HCT116 (cell line): ENCODE measurements around the gene HVCN1. TPM values are rescaled to one million over a fixed set of nuclear protein-coding genes. Genes with fewer than 3 reads are reported as not detected.

Source experiments
- ATAC-seq: fragments of 200-7000 bp; cut with Tn5 transposase; 2 replicates; pipeline ENCODE4 v1.9.1; 2020; ENCODE audit warnings: mild to moderate bottlenecking, moderate library complexity
- BruUV-seq: library from RNA; stranded (reverse); fragments of 400-500 nt; replicated peaks from 2 replicates; lab custom pipeline; 2021; lab: Mats Ljungman, UMichigan
- CTCF ChIA-PET: fragments of 300-600 bp; sonication (Branson Sonifier 250); formaldehyde crosslinking; loops from one replicate; lab custom pipeline; 2021; ENCODE audit warnings: antibody characterized with exemption; lab: Charles Lee
- POLR2A ChIA-PET: fragments of 300-600, 350-600 bp; sonication (Branson Sonifier 250); formaldehyde crosslinking; loops from one replicate; lab custom pipeline; 2021; ENCODE audit warnings: antibody characterized with exemption; lab: Charles Lee
- RAD21 ChIA-PET, 2 experiments: fragments of 300-600 bp; sonication (Branson Sonifier 250); formaldehyde crosslinking; loops; one replicate each; lab custom pipeline; 2023; ENCODE audit warnings: low total read pairs in 2 of 2; ENCODE audit not compliant: uncharacterized antibody in 2 of 2, unreplicated experiment in 2 of 2, low non-redundant PET in 1 of 2; lab: Charles Lee
- DNase-seq: peaks from one replicate; pipeline ENCODE4 v3.0.0-alpha.2; 2010; ENCODE audit warnings: low read depth, low spot score
- H2AFZ ChIP-seq: fragments of 200-600 bp; shearing (Covaris generic), sonication (generic); 2 replicates; pipeline ENCODE4 v1.6.1; 2017; ENCODE audit warnings: low read depth, mixed run types, mixed read lengths, antibody characterized with exemption, low read length; ENCODE audit not compliant: poor library complexity, severe bottlenecking
- H3K27ac ChIP-seq: 2 replicates; pipeline ENCODE4 v1.5.1; 2012; ENCODE audit warnings: low read depth, low read length
- H3K27me3 ChIP-seq: fragments of 200-600 bp; sonication (generic); 2 replicates; pipeline ENCODE4 v1.6.1; 2016; ENCODE audit warnings: mixed run types, low read length, mixed read lengths; ENCODE audit not compliant: insufficient read depth
- H3K36me3 ChIP-seq, 2 experiments: fragments of 200-500 bp in 1 of 2; fragments of 200-600 bp in 1 of 2; sonication (Bioruptor generic) in 1 of 2; sonication (generic) in 1 of 2; 2 replicates each; pipeline versions ENCODE4 v1.5.1 to v1.6.1; 2014 to 2016; ENCODE audit warnings: low read length in 2 of 2, inconsistent platforms in 1 of 2, mixed read lengths in 1 of 2, mixed run types in 1 of 2; ENCODE audit not compliant: insufficient read depth in 2 of 2, control insufficient read depth in 1 of 2
- H3K4me1 ChIP-seq, 2 experiments: fragments of 200-600 bp in 1 of 2; sonication (generic) in 1 of 2; 2 replicates each; pipeline versions ENCODE4 v1.5.1 to v1.6.1; 2012 to 2017; ENCODE audit warnings: low read length in 2 of 2, inconsistent platforms in 1 of 2, mild to moderate bottlenecking in 1 of 2, mixed read lengths in 1 of 2, mixed run types in 1 of 2, moderate library complexity in 1 of 2; ENCODE audit not compliant: insufficient read depth in 2 of 2, control insufficient read depth in 1 of 2
- H3K4me2 ChIP-seq: fragments of 200-600 bp; sonication (generic); 2 replicates; pipeline ENCODE4 v1.6.1; 2017; ENCODE audit warnings: mixed run types, low read length, mixed read lengths
- H3K4me3 ChIP-seq, 2 experiments: fragments of 200-600 bp in 1 of 2; sonication (generic) in 1 of 2; replicated peaks in 1 of 2; 2 replicates each; pipeline ENCODE4 v1.5.1; 2011 to 2016; ENCODE audit warnings: low read length in 2 of 2, control low read depth in 1 of 2, low read depth in 1 of 2, mild to moderate bottlenecking in 1 of 2, mixed read lengths in 1 of 2, mixed run types in 1 of 2
- H3K79me2 ChIP-seq: fragments of 200-600 bp; sonication (generic); 2 replicates; pipeline ENCODE4 v1.6.1; 2017; ENCODE audit warnings: mild to moderate bottlenecking, mixed run types, low read length, moderate library complexity, mixed read lengths; ENCODE audit not compliant: insufficient read depth
- H3K9ac ChIP-seq: fragments of 200-600 bp; sonication (generic); 2 replicates; pipeline ENCODE4 v1.6.1; 2016; ENCODE audit warnings: low read length, mixed read lengths
- H3K9me2 ChIP-seq: fragments of 200-600 bp; sonication (generic), shearing (Covaris generic); 2 replicates; pipeline ENCODE4 v1.6.1; 2017; ENCODE audit warnings: mixed run types, mild to moderate bottlenecking, moderate library complexity; ENCODE audit not compliant: insufficient read depth
- H3K9me3 ChIP-seq, 2 experiments: fragments of 200-500 bp in 1 of 2; fragments of 200-600 bp in 1 of 2; sonication (Bioruptor generic) in 1 of 2; sonication (generic) in 1 of 2; 2 replicates each; pipeline ENCODE4 v1.6.1; 2014 to 2017; ENCODE audit warnings: low read length in 2 of 2, mixed read lengths in 2 of 2, inconsistent platforms in 1 of 2, low read depth in 1 of 2, mild to moderate bottlenecking in 1 of 2, mixed run types in 1 of 2, moderate library complexity in 1 of 2; ENCODE audit not compliant: control insufficient read depth in 1 of 2, insufficient read depth in 1 of 2
- H4K20me1 ChIP-seq: fragments of 200-600 bp; sonication (generic), shearing (Covaris generic); 2 replicates; pipeline ENCODE4 v1.6.1; 2017; ENCODE audit warnings: mixed run types, mild to moderate bottlenecking, moderate library complexity; ENCODE audit not compliant: insufficient read depth
- ATF3 ChIP-seq: IDR thresholded peaks from 2 replicates; pipeline ENCODE4 v1.6.1; 2012
- CBX3 ChIP-seq: IDR thresholded peaks from 2 replicates; pipeline ENCODE4 v1.6.1; 2012; ENCODE audit warnings: low read depth
- CTCF ChIP-seq, 3 experiments: fragments of 200-600 bp in 1 of 3; sonication (generic) in 1 of 3; IDR thresholded peaks in 2 of 3; conservative IDR thresholded peaks in 1 of 3; 2 replicates each; pipeline ENCODE4 v1.5.1; 2012 to 2017; ENCODE audit warnings: low read depth in 2 of 3, low read length in 2 of 3, antibody characterized with exemption in 1 of 3, borderline replicate concordance in 1 of 3, control low read depth in 1 of 3, mild to moderate bottlenecking in 1 of 3, mixed read lengths in 1 of 3, mixed run types in 1 of 3, moderate library complexity in 1 of 3; ENCODE audit not compliant: insufficient read depth in 1 of 3
- POLR2A ChIP-seq: IDR thresholded peaks from 2 replicates; pipeline ENCODE4 v1.7.0; 2011; ENCODE audit warnings: borderline replicate concordance; ENCODE audit not compliant: insufficient read depth, insufficient read length; ENCODE audit errors: extremely low read depth
- POLR2AphosphoS5 ChIP-seq: IDR thresholded peaks from 2 replicates; pipeline ENCODE4 v1.6.1; 2011; ENCODE audit warnings: mild to moderate bottlenecking, low read depth, low read length, moderate library complexity
- SRF ChIP-seq: IDR thresholded peaks from 2 replicates; pipeline ENCODE4 v1.6.1; 2012; ENCODE audit warnings: low read depth
- TCF7L2 ChIP-seq: IDR thresholded peaks from 2 replicates; pipeline ENCODE4 v1.7.0; 2011; ENCODE audit warnings: borderline replicate concordance, inconsistent platforms; ENCODE audit not compliant: insufficient read depth, insufficient read length; ENCODE audit errors: extremely low read depth
- ZNF274 ChIP-seq: fragments of 200-500 bp; sonication (Bioruptor generic); IDR thresholded peaks from 2 replicates; pipeline ENCODE4 v1.6.1; 2014; ENCODE audit warnings: mild to moderate bottlenecking, low read depth, low read length, inconsistent platforms
- intact Hi-C: fragments of 100-400 bp; cut with micrococcal nuclease; formaldehyde crosslinking; loops from 2 replicates; pipeline ENCODE4 v1.10.0; 2022
- total RNA-seq: library from RNA; stranded (reverse); gene quantifications from one replicate; pipeline ENCODE4 v1.2.1, GENCODE V29; 2021; ENCODE audit not compliant: unreplicated experiment
- TF ChIP-seq, protein P1 (sequence below): IDR thresholded peaks from 2 replicates; pipeline ENCODE4 v1.6.1; 2011; ENCODE audit warnings: mild to moderate bottlenecking, low read length, moderate library complexity; ENCODE audit not compliant: insufficient replicate concordance; ENCODE audit errors: extremely low read depth

The HVCN1 gene
- total RNA-seq, 1 experiment from 2014 or later = 0.15 TPM

- no peaks in the 10 kb centered on the region for H3K36me3 ChIP-seq
- H3K9ac ChIP-seq = no peak overlapping the region
- H3K27ac ChIP-seq = no peak overlapping the region
- ChIA-PET RAD21 (no interaction called here), CTCF (no interaction called here), POLR2A (no interaction called here)
- intact Hi-C loops = no loop called here
- H3K4me2 ChIP-seq = no peak overlapping the region
- no peaks in the 10 kb centered on the region for H3K9me3 ChIP-seq
- 0 out of 2 replicates have a peak, but pooled peaks cover 5% of the 10 kb centered on the region for H3K27me3 ChIP-seq
- H4K20me1 ChIP-seq = no peaks in the 10 kb centered on the region
- H3K9me2 ChIP-seq = no peaks in the 10 kb centered on the region
- DNase-seq (no peak), ATAC-seq (no peak)
- no peak overlapping the region for H2AFZ ChIP-seq
- no peaks in the 10 kb centered on the region for H3K4me1 ChIP-seq
- no TSS peak for BruUV-seq
- no peaks in the 10 kb centered on the region for H3K79me2 ChIP-seq
- H3K4me3 ChIP-seq = no peak overlapping the region
- TF ChIP-seq ATF3 (no peak), CBX3 (no peak), SRF (no peak), POLR2A (no peak), TCF7L2 (no peak), POLR2AphosphoS5 (no peak), ZNF274 (no peak), CTCF (IDR thresholded peaks at IDR 0.05 in 2 of 3, conservative IDR thresholded peaks at IDR 0.05 in 1 of 3; ENCODE audit: borderline replicate concordance in 1 of 3, insufficient read depth in 1 of 3, low read depth in 2 of 3, low read length in 2 of 3) (no peak)
- TF ChIP-seq, protein P1, sequence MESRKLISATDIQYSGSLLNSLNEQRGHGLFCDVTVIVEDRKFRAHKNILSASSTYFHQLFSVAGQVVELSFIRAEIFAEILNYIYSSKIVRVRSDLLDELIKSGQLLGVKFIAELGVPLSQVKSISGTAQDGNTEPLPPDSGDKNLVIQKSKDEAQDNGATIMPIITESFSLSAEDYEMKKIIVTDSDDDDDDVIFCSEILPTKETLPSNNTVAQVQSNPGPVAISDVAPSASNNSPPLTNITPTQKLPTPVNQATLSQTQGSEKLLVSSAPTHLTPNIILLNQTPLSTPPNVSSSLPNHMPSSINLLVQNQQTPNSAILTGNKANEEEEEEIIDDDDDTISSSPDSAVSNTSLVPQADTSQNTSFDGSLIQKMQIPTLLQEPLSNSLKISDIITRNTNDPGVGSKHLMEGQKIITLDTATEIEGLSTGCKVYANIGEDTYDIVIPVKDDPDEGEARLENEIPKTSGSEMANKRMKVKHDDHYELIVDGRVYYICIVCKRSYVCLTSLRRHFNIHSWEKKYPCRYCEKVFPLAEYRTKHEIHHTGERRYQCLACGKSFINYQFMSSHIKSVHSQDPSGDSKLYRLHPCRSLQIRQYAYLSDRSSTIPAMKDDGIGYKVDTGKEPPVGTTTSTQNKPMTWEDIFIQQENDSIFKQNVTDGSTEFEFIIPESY = no peak
Observed at GRCh38 chr12:110686294-110686903, 2.5 kb downstream of the HVCN1 start.
